Psoas muscle (tissue), 8 donors: ENCODE measurements around the gene GATA1. TPM values are rescaled to one million over a fixed set of nuclear protein-coding genes. Genes with fewer than 3 reads are reported as not detected.

Experiments used
- ATAC-seq, 4 donors: fragments of 200-7000 bp; cut with Tn5 transposase; one replicate each; pipeline ENCODE4 v1.9.1; 2020; ENCODE audit warnings: moderate library complexity in 3 of 4, mild to moderate bottlenecking in 2 of 4
- DNase-seq, 2 donors: peaks; one replicate each; pipeline ENCODE4 v3.0.0-alpha.2; 2020
- H3K27ac ChIP-seq: fragments of 200-600 bp; one replicate; pipeline ENCODE4 v1.8.0; 2022
- H3K27me3 ChIP-seq, 3 donors: fragments of 200-600 bp in 1 of 3; one replicate each; pipeline versions ENCODE4 v1.6.1 to v1.8.0; 2013 to 2022; ENCODE audit warnings: low read length in 2 of 3, mild to moderate bottlenecking in 2 of 3, moderate library complexity in 1 of 3; ENCODE audit not compliant: insufficient read depth in 3 of 3
- H3K36me3 ChIP-seq, 2 donors: fragments of 200-600 bp in 1 of 2; one replicate each; pipeline versions ENCODE4 v1.6.1 to v1.8.0; 2013 to 2022; ENCODE audit warnings: low read depth in 1 of 2, mild to moderate bottlenecking in 1 of 2, moderate library complexity in 1 of 2; ENCODE audit not compliant: insufficient read depth in 1 of 2
- H3K4me1 ChIP-seq: fragments of 200-600 bp; one replicate; pipeline ENCODE4 v1.8.0; 2022
- H3K4me3 ChIP-seq: fragments of 200-600 bp; one replicate; pipeline ENCODE4 v1.8.0; 2022; ENCODE audit warnings: mild to moderate bottlenecking
- H3K9me3 ChIP-seq: fragments of 200-600 bp; one replicate; pipeline ENCODE4 v1.8.0; 2022
- CTCF ChIP-seq: fragments of 200-600 bp; IDR thresholded peaks from one replicate; pipeline ENCODE4 v1.8.0; 2022; ENCODE audit warnings: antibody characterized with exemption
- WGBS, 3 donors: extraction: QIAGEN DNeasy Blood & Tissue Kit; methylation state at CpG; one replicate each; pipeline versions ENCODE4 v1.1.6 to v1.1.7; 2013; 5-methylcytosine and 5-hydroxymethylcytosine counted together
- intact Hi-C, 2 donors: fragments of 100-400 bp; cut with DNase I; formaldehyde crosslinking; loops; one replicate each; pipeline versions ENCODE4 v1.11.0 to v1.14.2; 2022
- polyA plus RNA-seq, 3 donors: library from polyadenylated mRNA; stranded (reverse); fragments of 200-250 nt; gene quantifications; one replicate each; pipeline ENCODE4 v1.2.3, GENCODE V29; 2013
- total RNA-seq, 4 donors: library from RNA; stranded (reverse); fragmentation: NEBNext Ultra II Directional in 2 of 4; extraction: Animal tissue kit (Norgen Biotek cat#: 25700) in 2 of 4; gene quantifications; one replicate each; pipeline versions ENCODE4 v1.2.1 to v1.2.4, GENCODE V29; 2021 to 2023
- donor health status: healthy with polysubstance abuse.
- donor health status: DM: no; HTN: no; CAD: no; lungs with moderate emphysema.
- donor health status: Bipolar disorder and iron deficiency.
- donor health status: healthy.
- donor health status: DM: yes; HTN: yes; CAD: no.
- donor health status: DM: no; HTN: no; CAD: no.
- donor health status: DM: no; HTN: no; CAD: no.
- donor health status: DM: yes; HTN: yes; CAD: no.

The GATA1 gene
- total and polyA plus RNA-seq, 7 donors = 0.03 to 0.17 (median 0.04) TPM; not detected in 4

GRCh38 chrX:48752498-48752897, 33.9 kb upstream of the GATA1 start:
- no peaks in the 10 kb centered on the region for H3K9me3 ChIP-seq
- intact Hi-C loops = no loop called here

GRCh38 chrX:48753708-48754228, 32.6 kb upstream of the GATA1 start:
- Histone ChIP-seq H3K9me3 (no peaks in the 10 kb centered on the region), H3K36me3 (no peaks in the 10 kb centered on the region), H3K4me3 (no peak overlapping the region), H3K27me3 (peaks cover 0 to 13% (median 0%) of the 10 kb centered on the region in 3 donors), H3K27ac (no peak overlapping the region), H3K4me1 (no peaks in the 10 kb centered on the region)
- ATAC-seq = no peak
- 56 to 59% (median 59%) methylated on average over 8 of the region's 8 CpGs for WGBS, 3 donors
- intact Hi-C loops = no loop called here
- no peak for DNase-seq
- TF ChIP-seq CTCF = no peak

More at GRCh38 chrX:48752498-48752897, 33.9 kb upstream of the GATA1 start:
- WGBS, 3 donors = 71 to 75% (median 72%) methylated on average over 7 of the region's 7 CpGs
- Histone ChIP-seq H3K36me3 (no peaks in the 10 kb centered on the region), H3K27me3 (peaks cover 0 to 13% (median 0%) of the 10 kb centered on the region in 3 donors), H3K4me1 (no peaks in the 10 kb centered on the region), H3K4me3 (no peak overlapping the region), H3K27ac (no peak overlapping the region)
- ATAC-seq = no peak
- DNase-seq = no peak
- no peak for TF ChIP-seq CTCF

GRCh38 chrX:48754238-48754637, 32.2 kb upstream of the GATA1 start:
- H3K9me3 ChIP-seq = no peaks in the 10 kb centered on the region
- DNase-seq = no peak
- no peak for ATAC-seq
- intact Hi-C loops = no loop called here
- WGBS, 3 donors = 64 to 73% (median 68%) methylated on average over 8 of the region's 8 CpGs
- peaks cover 0 to 13% (median 0%) of the 10 kb centered on the region in 3 donors for H3K27me3 ChIP-seq
- H3K4me1 ChIP-seq = no peaks in the 10 kb centered on the region
- no peaks in the 10 kb centered on the region for H3K36me3 ChIP-seq
- no peak overlapping the region for H3K4me3 ChIP-seq
- no peak overlapping the region for H3K27ac ChIP-seq
- no peak for TF ChIP-seq CTCF

- Histone ChIP-seq H3K27ac (no peak within 1 kb of the TSS), H3K9me3 (no peaks in the 10 kb centered on the region), H3K4me1 (no peaks in the 10 kb centered on the region), H3K4me3 (no peak within 1 kb of the TSS), H3K36me3 (no peaks in the 10 kb centered on the region), H3K27me3 (peaks cover 0 to 34% (median 0%) of the 10 kb centered on the region in 3 donors)
- WGBS, 3 donors = 39 to 54% (median 43%) methylated on average over 11 to 12 of the region's 12 CpGs
- ATAC-seq (no peak), DNase-seq (no peak)
- intact Hi-C loops = no loop called here
- TF ChIP-seq CTCF = no peak
Measured at GRCh38 chrX:48761674-48762471, 24.5 kb upstream of the GATA1 start, which contains the start of gene GLOD5. GLOD5 (plus strand) TSS chrX:48761747; CDS start chrX:48761791, 44 bp downstream.
